Neural progenitor cell (in vitro differentiated cells): ENCODE results near the gene CUBN.

Source experiments
- CTCF ChIP-seq: fragments of 200-600 bp; sonication (generic); IDR thresholded peaks from 2 replicates; pipeline ENCODE4 v1.5.1; 2017; ENCODE audit warnings: antibody characterized with exemption, mild to moderate bottlenecking
- EZH2 ChIP-seq: fragments of 200-600 bp; sonication (generic); IDR thresholded peaks from 2 replicates; pipeline ENCODE4 v1.6.1; 2017; ENCODE audit warnings: antibody characterized with exemption, mild to moderate bottlenecking, moderate library complexity
- EZH2phosphoT487 ChIP-seq: fragments of 200-600 bp; sonication (generic); IDR thresholded peaks from 2 replicates; pipeline ENCODE4 v1.6.1; 2017; ENCODE audit warnings: antibody characterized with exemption

GRCh38 chr10:16910793-16911164 is 218.8 kb downstream of the CUBN start:
- TF ChIP-seq EZH2phosphoT487 (no peak), CTCF (no peak), EZH2 (no peak)
